MG63 (cell line): ENCODE data around the gene DNAH8. TPM values are rescaled to one million over a fixed set of nuclear protein-coding genes. Genes with fewer than 3 reads are reported as not detected.

Experiments
- DNase-seq: peaks from one replicate; pipeline ENCODE4 v3.0.0-alpha.2; 2020
- H3K27me3 ChIP-seq: fragments of 250-450 bp; sonication (Bioruptor Pico); 2 replicates; pipeline ENCODE4 v1.5.1; 2020; ENCODE audit warnings: mild to moderate bottlenecking, moderate library complexity
- H3K36me3 ChIP-seq: fragments of 250-450 bp; sonication (Bioruptor Pico); 2 replicates; pipeline ENCODE4 v1.5.1; 2020; ENCODE audit warnings: mild to moderate bottlenecking, moderate library complexity
- H3K4me3 ChIP-seq: fragments of 250-450 bp; sonication (Bioruptor Pico); 2 replicates; pipeline ENCODE4 v1.5.1; 2020; ENCODE audit warnings: mild to moderate bottlenecking, moderate library complexity
- H3K9me3 ChIP-seq: fragments of 250-450 bp; sonication (Bioruptor Pico); 2 replicates; pipeline ENCODE4 v1.5.1; 2020; ENCODE audit warnings: mild to moderate bottlenecking, moderate library complexity
- total RNA-seq: library from RNA; depleted of rRNA; stranded (reverse); fragments of >200 nt; shearing (Covaris generic); gene quantifications from 2 replicates; pipeline ENCODE4 v1.2.3, GENCODE V29; 2014; ENCODE audit warnings: low replicate concordance; rRNA removed

Gene DNAH8
- total RNA-seq = 1.2 TPM in 1 of 2 replicates, not detected in the other

GRCh38 chr6:38715016-38715689 lies at the start of gene DNAH8:
DNAH8 (plus strand) TSS chr6:38715311; CDS start chr6:38722810, 7,499 bp downstream.
- Histone ChIP-seq H3K4me3 (no peak within 1 kb of the TSS), H3K36me3 (no peaks in the 10 kb centered on the region), H3K9me3 (peaks cover 6% of the 10 kb centered on the region), H3K27me3 (peaks cover 27% of the 10 kb centered on the region)
- no peak for DNase-seq

DNA sequence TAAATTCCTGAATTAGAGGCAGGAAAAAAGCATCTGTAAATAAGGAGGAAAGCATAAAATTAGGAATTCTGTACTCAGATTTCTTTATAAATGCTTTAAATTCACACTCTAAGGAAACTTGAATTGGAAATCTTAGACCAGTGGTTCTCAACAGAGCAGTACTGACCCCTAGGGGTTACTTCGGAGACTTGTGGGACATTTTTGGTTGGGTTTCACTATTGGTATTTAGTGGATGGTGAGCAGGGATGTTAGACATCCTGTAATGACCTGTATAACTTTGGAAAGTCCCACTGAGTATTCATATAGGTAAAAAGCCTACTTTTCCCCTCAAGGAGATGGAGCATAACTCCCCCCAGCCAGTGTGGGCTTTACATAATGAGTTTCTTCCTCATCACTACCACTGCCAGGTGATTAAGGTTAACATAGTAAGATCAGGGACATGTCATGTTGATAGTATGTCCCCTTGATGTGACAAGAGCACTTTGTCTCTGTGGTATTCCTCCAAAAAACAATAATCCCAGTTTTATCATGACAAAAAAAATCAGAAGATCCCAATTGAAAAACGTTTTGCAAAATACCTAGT lies 43.1 kb upstream of the DNAH8 start:
- no peaks in the 10 kb centered on the region for H3K27me3 ChIP-seq
- no peak overlapping the region for H3K4me3 ChIP-seq
- DNase-seq = peak; percentile 59
- H3K36me3 ChIP-seq = peaks cover 24% of the 10 kb centered on the region
- H3K9me3 ChIP-seq = no peaks in the 10 kb centered on the region

- Histone ChIP-seq H3K9me3 (no peaks in the 10 kb centered on the region), H3K27me3 (no peaks in the 10 kb centered on the region), H3K4me3 (no peak overlapping the region), H3K36me3 (peaks cover 40% of the 10 kb centered on the region)
- DNase-seq = no peak
These were observed 41.5 kb upstream of the DNAH8 start for GRCh38 chr6:38673397-38674165.

- peaks cover 68% of the 10 kb centered on the region for H3K36me3 ChIP-seq
- no peak for DNase-seq
- H3K9me3 ChIP-seq = no peaks in the 10 kb centered on the region
- H3K27me3 ChIP-seq = no peaks in the 10 kb centered on the region
- H3K4me3 ChIP-seq = no peak overlapping the region
These were observed 38.7 kb upstream of the DNAH8 start for GRCh38 chr6:38676236-38676973.

DNA sequence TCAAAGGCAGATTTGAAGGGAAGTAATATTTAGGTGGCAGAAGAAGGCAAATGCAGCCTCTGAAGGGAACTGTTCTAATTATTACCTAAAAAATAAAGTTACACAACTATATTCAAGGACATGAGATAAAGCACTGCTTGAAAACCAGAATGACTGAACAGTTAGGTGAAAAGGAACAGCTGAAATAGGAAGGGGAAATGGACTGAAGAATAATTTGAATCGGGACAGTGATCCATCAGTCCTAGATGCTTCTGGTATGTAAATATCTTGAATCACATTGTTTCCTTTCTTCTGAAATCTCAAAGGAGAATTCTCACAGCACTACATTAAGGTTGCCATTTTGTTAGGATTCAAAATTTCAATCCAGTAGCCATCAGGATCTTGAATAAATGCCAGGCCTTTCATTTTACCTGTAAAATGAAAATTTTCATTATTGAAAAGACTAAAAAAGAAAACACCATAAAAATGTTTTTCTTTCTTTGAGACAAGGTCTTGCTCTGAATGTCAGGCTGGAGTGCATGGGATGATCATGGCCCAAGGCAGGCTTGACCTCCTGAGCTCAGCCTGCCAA lies 38.1 kb upstream of the DNAH8 start:
- Histone ChIP-seq H3K36me3 (peaks cover 74% of the 10 kb centered on the region), H3K4me3 (no peak overlapping the region), H3K9me3 (no peaks in the 10 kb centered on the region), H3K27me3 (no peaks in the 10 kb centered on the region)
- no peak for DNase-seq

DNA sequence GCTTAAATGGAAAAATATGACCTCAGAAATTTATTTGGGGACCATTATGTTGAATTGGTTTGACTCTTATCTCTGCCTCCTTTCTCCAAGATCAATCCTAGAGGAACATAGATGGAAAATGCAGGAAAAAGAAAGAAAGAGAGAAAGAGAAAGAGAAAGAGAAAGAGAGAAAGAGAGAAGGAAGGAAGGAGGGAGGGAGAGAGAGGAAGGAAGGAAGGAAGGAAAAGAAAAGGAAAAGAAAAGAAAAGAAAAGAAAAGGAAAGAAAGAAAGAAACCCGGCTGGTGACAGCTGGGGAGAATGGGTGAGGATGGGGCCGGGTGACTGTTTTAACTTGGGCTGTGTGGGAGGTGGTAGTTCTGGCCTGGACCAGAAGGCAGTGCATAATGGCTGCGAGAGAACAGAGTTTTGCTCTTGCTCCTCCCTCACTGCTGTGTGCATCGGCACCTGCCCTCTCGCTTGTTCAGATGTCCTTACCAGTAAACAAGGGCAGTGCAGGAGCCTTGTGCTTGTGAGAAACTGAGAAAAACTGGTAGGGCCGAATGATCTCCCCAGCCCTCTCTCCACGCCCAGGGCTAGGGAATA lies 36.8 kb upstream of the DNAH8 start:
- Histone ChIP-seq H3K4me3 (no peak overlapping the region), H3K36me3 (peaks cover 87% of the 10 kb centered on the region), H3K9me3 (no peaks in the 10 kb centered on the region), H3K27me3 (no peaks in the 10 kb centered on the region)
- DNase-seq = no peak

GRCh38 chr6:38679668-38680067 lies 35.4 kb upstream of the DNAH8 start:
- DNase-seq = no peak
- peaks cover 100% of the 10 kb centered on the region for H3K36me3 ChIP-seq

DNA sequence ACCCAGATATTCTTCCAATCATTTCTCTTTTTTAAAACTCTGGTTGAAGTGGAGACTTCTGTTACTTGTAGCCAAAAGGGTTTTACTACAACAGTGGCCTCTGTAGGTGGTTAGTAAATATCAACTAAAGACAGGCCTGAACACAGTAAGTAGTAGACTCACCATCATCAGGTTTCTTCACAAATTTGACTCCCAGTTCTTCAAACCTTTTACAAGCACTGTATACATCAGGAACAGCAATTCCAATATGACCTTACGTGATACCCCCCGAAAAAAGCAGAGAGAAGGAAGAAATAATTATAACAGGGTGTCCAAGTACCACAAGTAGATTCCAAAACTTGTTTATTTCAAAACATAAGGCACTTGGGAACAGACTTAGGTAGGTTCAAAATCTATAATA lies 33.3 kb upstream of the DNAH8 start:
- no peak overlapping the region for H3K4me3 ChIP-seq
- no peak for DNase-seq
- H3K27me3 ChIP-seq = no peaks in the 10 kb centered on the region
- no peaks in the 10 kb centered on the region for H3K9me3 ChIP-seq
- H3K36me3 ChIP-seq = peaks cover 100% of the 10 kb centered on the region

More at GRCh38 chr6:38679668-38680067, 35.4 kb upstream of the DNAH8 start:
- Histone ChIP-seq H3K4me3 (no peak overlapping the region), H3K27me3 (no peaks in the 10 kb centered on the region), H3K9me3 (no peaks in the 10 kb centered on the region)

GRCh38 chr6:38684237-38684636 lies 30.9 kb upstream of the DNAH8 start:
- Histone ChIP-seq H3K4me3 (no peak overlapping the region), H3K36me3 (peaks cover 97% of the 10 kb centered on the region), H3K27me3 (no peaks in the 10 kb centered on the region), H3K9me3 (no peaks in the 10 kb centered on the region)
- no peak for DNase-seq

DNA sequence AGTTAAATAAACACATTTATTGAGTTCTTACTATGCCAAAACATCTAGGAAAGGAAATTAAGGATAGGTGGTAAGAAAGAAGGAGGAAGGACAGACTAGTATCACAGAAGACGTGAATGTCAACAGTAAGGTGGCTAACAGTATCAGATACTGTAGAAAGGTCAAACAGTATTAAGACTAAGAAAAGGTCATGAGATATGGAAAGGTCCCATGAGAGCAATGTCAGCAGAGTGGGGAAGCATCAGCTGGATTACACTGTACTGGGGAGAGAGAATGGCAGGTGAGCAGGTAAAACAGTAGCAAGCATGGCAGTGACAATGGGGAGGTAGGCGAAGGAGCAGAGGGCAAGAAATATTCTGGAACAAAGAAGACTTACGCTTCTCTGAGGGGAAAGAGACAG lies 30.2 kb upstream of the DNAH8 start:
- no peak for DNase-seq
- no peak overlapping the region for H3K4me3 ChIP-seq
- H3K27me3 ChIP-seq = no peaks in the 10 kb centered on the region
- H3K9me3 ChIP-seq = no peaks in the 10 kb centered on the region
- H3K36me3 ChIP-seq = peaks cover 91% of the 10 kb centered on the region

GRCh38 chr6:38686270-38687042 lies 28.7 kb upstream of the DNAH8 start:
- no peak overlapping the region for H3K4me3 ChIP-seq
- H3K9me3 ChIP-seq = no peaks in the 10 kb centered on the region
- DNase-seq = no peak
- H3K27me3 ChIP-seq = no peaks in the 10 kb centered on the region
- H3K36me3 ChIP-seq = peaks cover 83% of the 10 kb centered on the region

GRCh38 chr6:38687043-38687353 lies 28.1 kb upstream of the DNAH8 start:
- DNase-seq = no peak
- Histone ChIP-seq H3K36me3 (peaks cover 77% of the 10 kb centered on the region), H3K9me3 (no peaks in the 10 kb centered on the region), H3K27me3 (no peaks in the 10 kb centered on the region), H3K4me3 (no peak overlapping the region)

GRCh38 chr6:38687549-38687948 lies 27.6 kb upstream of the DNAH8 start:
- no peaks in the 10 kb centered on the region for H3K27me3 ChIP-seq
- no peaks in the 10 kb centered on the region for H3K9me3 ChIP-seq
- no peak overlapping the region for H3K4me3 ChIP-seq
- DNase-seq = no peak
- H3K36me3 ChIP-seq = peaks cover 76% of the 10 kb centered on the region

GRCh38 chr6:38688579-38689087 lies 26.5 kb upstream of the DNAH8 start:
- H3K4me3 ChIP-seq = no peak overlapping the region
- peaks cover 74% of the 10 kb centered on the region for H3K36me3 ChIP-seq
- no peak for DNase-seq
- H3K27me3 ChIP-seq = no peaks in the 10 kb centered on the region
- no peaks in the 10 kb centered on the region for H3K9me3 ChIP-seq

- Histone ChIP-seq H3K9me3 (peaks cover 5% of the 10 kb centered on the region), H3K36me3 (peaks cover 69% of the 10 kb centered on the region), H3K27me3 (no peaks in the 10 kb centered on the region), H3K4me3 (no peak overlapping the region)
- DNase-seq = no peak
These were observed 19.7 kb upstream of the DNAH8 start for GRCh38 chr6:38695227-38695900.
